ENCODE measurements around the gene ITPKC. TPM values are rescaled to one million over a fixed set of nuclear protein-coding genes. Genes with fewer than 3 reads are reported as not detected.

Gene ITPKC
- total RNA-seq, 4 donors from 2014 or later = 34.5 to 43.9 (median 38.9) TPM

DNA sequence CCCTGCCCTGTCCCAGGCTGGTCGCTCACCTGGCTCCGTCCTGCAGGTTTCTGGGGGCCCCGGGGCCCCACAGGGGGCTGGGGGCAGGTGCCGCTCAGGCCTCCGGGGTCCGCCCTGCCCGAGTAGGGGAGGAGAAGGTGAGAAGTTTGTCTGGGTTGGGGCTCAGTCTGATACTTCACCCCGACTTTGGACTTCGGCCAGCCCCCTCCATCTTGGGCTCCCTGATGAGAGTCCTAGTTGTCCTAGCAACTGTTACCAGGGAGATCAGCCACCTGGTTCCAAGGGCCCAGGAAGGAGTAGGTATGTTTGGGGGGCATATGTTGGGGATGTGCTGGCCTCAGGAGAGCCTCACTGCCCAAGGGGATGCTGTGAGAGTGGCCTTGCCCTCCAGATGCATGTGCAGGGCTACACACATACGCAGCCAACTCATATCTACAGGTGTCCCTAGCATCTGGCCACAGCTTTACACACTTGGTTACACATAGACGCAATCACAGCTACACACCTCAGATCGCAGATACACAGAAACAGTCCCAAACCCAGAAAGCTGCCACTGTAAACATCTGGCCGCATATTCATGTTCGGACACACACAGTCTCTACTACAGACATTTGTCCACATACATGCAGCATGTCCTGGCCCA lies 29.9 kb upstream of the ITPKC start:
- peaks cover 0 to 19% (median 11%) of the 10 kb centered on the region in 4 donors for H3K4me1 ChIP-seq
- peaks cover 0 to 38% (median 0%) of the 10 kb centered on the region in 3 donors for H3K36me3 ChIP-seq
- H3K27ac ChIP-seq = peak overlapping the region; percentile 17 to 82 (median 39)
- DNase-seq = no peak
- no peak overlapping the region for H3K4me3 ChIP-seq
- TF ChIP-seq, protein P1, sequence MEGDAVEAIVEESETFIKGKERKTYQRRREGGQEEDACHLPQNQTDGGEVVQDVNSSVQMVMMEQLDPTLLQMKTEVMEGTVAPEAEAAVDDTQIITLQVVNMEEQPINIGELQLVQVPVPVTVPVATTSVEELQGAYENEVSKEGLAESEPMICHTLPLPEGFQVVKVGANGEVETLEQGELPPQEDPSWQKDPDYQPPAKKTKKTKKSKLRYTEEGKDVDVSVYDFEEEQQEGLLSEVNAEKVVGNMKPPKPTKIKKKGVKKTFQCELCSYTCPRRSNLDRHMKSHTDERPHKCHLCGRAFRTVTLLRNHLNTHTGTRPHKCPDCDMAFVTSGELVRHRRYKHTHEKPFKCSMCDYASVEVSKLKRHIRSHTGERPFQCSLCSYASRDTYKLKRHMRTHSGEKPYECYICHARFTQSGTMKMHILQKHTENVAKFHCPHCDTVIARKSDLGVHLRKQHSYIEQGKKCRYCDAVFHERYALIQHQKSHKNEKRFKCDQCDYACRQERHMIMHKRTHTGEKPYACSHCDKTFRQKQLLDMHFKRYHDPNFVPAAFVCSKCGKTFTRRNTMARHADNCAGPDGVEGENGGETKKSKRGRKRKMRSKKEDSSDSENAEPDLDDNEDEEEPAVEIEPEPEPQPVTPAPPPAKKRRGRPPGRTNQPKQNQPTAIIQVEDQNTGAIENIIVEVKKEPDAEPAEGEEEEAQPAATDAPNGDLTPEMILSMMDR (IDR thresholded peaks at IDR 0.05) = no peak
- no peak for TF ChIP-seq POLR2A (IDR thresholded peaks at IDR 0.05)
- H3K9me3 ChIP-seq = no peaks in the 10 kb centered on the region
- no peaks in the 10 kb centered on the region for H3K27me3 ChIP-seq

DNA sequence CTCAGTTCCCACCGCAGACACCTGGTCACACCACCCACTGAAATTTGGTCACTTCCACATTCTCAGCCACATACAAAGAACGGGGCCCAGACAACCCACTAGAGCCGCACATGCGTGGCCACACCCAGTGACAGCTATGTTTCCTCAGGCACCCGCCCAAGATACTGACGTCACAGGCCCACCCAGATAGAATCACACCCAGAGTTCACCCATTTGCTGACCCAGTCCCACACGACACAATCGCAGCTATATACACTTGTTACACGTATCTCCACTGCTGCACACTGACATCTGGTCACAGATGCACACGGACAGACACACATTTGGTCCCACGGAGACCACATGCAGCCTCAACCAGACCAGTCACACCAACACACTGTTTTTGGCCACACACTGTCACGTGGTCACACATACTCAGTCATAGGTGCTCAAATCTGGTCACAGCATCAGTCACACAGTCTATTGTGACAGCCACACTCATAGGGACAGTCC lies 29.3 kb upstream of the ITPKC start:
- Histone ChIP-seq H3K27ac (peak overlapping the region; percentile 21 to 82 (median 48)), H3K36me3 (peaks cover 0 to 34% (median 0%) of the 10 kb centered on the region in 3 donors), H3K27me3 (no peaks in the 10 kb centered on the region), H3K9me3 (no peaks in the 10 kb centered on the region), H3K4me1 (peaks cover 0 to 19% (median 11%) of the 10 kb centered on the region in 4 donors), H3K4me3 (peak overlapping the region in 1 of 4 donors; percentile 3)
- TF ChIP-seq, protein P1 (IDR thresholded peaks at IDR 0.05) = no peak
- no peak for TF ChIP-seq POLR2A (IDR thresholded peaks at IDR 0.05)
- peak; percentile 75 to 92 (median 88) for DNase-seq

DNA sequence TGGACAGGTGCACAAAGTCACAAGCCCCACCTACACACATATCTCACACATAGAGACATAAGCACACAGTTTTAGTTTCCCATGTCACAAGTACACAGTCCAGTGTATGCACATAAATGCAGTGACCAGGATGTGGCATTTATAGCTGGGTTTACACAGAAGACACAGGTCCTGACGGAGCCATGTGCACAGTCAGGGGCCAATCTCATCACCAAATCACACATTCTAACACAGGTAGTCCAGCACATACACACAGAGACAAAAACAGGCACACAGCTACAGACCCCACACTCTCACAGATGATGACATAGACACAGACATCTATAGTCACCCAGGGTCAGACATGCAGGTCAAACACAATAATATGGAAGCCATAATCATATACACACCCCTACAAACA lies 28.6 kb upstream of the ITPKC start:
- Histone ChIP-seq H3K4me1 (peaks cover 0 to 19% (median 11%) of the 10 kb centered on the region in 4 donors), H3K36me3 (peaks cover 0 to 27% (median 0%) of the 10 kb centered on the region in 3 donors), H3K9me3 (no peaks in the 10 kb centered on the region), H3K27ac (peak overlapping the region in 3 of 4 donors; percentile 39 to 82 (median 57)), H3K27me3 (no peaks in the 10 kb centered on the region), H3K4me3 (peak overlapping the region in 1 of 4 donors; percentile 3)
- TF ChIP-seq, protein P1 (IDR thresholded peaks at IDR 0.05) = no peak
- no peak for TF ChIP-seq POLR2A (IDR thresholded peaks at IDR 0.05)
- no peak for DNase-seq

DNA sequence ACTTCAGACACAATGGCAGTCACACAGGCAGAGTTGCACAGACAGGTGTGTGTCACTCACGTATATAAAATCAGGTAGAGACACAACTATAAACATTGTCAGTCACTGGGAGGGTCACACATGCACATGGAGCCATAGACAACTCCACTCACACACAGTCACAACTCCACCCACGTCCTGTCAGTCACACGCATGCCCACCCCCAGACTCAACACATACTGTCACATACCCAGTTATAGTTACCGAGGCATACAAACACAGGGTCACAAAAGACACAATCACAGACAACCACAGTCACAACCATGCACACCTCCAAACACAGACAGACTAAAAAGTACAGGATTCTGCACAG lies 27.9 kb upstream of the ITPKC start:
- Histone ChIP-seq H3K4me3 (peak overlapping the region; percentile 58 to 71 (median 60)), H3K4me1 (peaks cover 0 to 19% (median 11%) of the 10 kb centered on the region in 4 donors), H3K27me3 (no peaks in the 10 kb centered on the region), H3K36me3 (peaks cover 0 to 26% (median 0%) of the 10 kb centered on the region in 3 donors), H3K9me3 (no peaks in the 10 kb centered on the region), H3K27ac (peak overlapping the region in 2 of 4 donors; percentile 79 to 82)
- no peak for DNase-seq
- TF ChIP-seq POLR2A (IDR thresholded peaks at IDR 0.05) = no peak
- TF ChIP-seq, protein P1 (IDR thresholded peaks at IDR 0.05) = no peak

DNA sequence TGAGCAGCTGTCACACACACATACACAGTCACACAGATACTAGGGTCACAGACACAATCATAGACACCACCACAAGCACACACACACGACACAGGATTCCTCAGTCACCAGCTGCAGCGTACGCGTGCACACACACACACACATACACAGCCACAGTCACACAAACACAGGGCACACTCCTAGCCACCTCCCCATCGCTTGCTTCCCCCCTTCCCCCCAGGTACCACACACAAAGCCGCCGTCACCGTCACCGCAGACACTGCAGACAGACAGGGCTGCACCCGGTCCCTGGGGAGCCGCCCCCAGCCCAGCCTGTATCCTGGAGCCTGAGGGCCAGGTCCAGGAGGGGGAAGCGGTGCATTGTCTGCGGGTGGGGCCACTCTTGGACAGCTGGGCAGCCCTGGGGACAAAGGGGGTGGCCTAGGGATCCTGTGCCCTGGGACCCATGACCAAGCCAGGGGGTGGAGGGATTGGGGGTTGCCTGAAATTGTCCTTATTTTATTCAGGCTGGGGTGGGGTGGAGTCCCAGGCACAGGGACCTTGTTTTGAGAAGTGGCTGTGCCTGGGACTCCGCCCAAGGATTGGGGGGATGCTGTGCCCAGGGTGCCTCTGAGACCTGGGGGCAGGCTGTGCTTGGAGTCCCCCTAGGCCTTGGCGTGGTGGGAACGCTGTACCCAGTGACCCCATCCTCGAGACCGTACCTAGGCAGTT lies 27.4 kb upstream of the ITPKC start:
- peak overlapping the region; percentile 58 to 71 (median 60) for H3K4me3 ChIP-seq
- H3K4me1 ChIP-seq = peaks cover 0 to 19% (median 11%) of the 10 kb centered on the region in 4 donors
- peaks cover 0 to 24% (median 0%) of the 10 kb centered on the region in 3 donors for H3K36me3 ChIP-seq
- H3K27me3 ChIP-seq = no peaks in the 10 kb centered on the region
- peak overlapping the region in 3 of 4 donors; percentile 79 to 85 (median 82) for H3K27ac ChIP-seq
- peak in 2 of 3 donors; percentile 58 to 64 for DNase-seq
- TF ChIP-seq, protein P1 (IDR thresholded peaks at IDR 0.05) = no peak
- TF ChIP-seq POLR2A (IDR thresholded peaks at IDR 0.05) = no peak
- no peaks in the 10 kb centered on the region for H3K9me3 ChIP-seq
